Fibroblast of lung (primary cell): ENCODE measurements around the gene CHRNA9.

Experiments used
- EZH2 ChIP-seq: IDR thresholded peaks from 2 replicates; pipeline ENCODE4 v1.5.1; 2012; ENCODE audit warnings: low read length, control low read depth, mild to moderate bottlenecking; ENCODE audit errors: missing control alignments
- TF ChIP-seq, protein P1 (sequence below), 2 donors: IDR thresholded peaks in 1 of 2; conservative IDR thresholded peaks in 1 of 2; 1 replicate in 1 of 2; 2 replicates in 1 of 2; pipeline ENCODE4 v1.5.1; 2011 to 2012; ENCODE audit warnings: low read length in 2 of 2, control low read depth in 1 of 2, inconsistent platforms in 1 of 2, low read depth in 1 of 2, mild to moderate bottlenecking in 1 of 2

DNA sequence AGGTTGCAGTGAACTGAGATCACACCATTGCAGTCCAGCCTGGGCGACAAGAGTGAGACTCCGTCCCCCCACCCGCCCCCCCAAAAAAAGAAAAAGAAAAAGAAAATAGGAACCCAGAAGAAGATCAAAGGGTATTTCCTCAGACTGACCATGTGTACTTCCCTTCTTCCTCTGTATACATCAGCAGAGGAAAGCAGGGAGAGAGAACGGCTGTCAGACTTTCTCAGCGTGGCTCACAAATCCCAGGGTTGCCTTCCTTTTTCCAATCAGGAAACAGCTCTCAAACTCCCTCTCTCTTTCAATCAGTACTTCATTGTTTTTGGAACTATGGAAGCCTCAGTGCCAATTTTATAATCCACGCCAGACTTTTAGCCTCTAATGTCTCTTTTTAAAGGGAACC, 59.1 kb downstream of the CHRNA9 start:
- TF ChIP-seq, protein P1, sequence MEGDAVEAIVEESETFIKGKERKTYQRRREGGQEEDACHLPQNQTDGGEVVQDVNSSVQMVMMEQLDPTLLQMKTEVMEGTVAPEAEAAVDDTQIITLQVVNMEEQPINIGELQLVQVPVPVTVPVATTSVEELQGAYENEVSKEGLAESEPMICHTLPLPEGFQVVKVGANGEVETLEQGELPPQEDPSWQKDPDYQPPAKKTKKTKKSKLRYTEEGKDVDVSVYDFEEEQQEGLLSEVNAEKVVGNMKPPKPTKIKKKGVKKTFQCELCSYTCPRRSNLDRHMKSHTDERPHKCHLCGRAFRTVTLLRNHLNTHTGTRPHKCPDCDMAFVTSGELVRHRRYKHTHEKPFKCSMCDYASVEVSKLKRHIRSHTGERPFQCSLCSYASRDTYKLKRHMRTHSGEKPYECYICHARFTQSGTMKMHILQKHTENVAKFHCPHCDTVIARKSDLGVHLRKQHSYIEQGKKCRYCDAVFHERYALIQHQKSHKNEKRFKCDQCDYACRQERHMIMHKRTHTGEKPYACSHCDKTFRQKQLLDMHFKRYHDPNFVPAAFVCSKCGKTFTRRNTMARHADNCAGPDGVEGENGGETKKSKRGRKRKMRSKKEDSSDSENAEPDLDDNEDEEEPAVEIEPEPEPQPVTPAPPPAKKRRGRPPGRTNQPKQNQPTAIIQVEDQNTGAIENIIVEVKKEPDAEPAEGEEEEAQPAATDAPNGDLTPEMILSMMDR (conservative IDR thresholded peaks at IDR 0.05 in 1 of 2, IDR thresholded peaks at IDR 0.05 in 1 of 2; ENCODE audit: low read depth in 1 of 2, low read length in 2 of 2) = no peak
- no peak for TF ChIP-seq EZH2
